ENCODE data around the gene LIPN. TPM values are rescaled to one million over a fixed set of nuclear protein-coding genes. Genes with fewer than 3 reads are reported as not detected.

LIPN gene
- total and polyA plus RNA-seq, 2 donors (not counting 3 experiments of a cell fraction or from before 2014, with no cell fraction given): not detected

GRCh38 chr10:88764110-88764509 lies 4.3 kb downstream of the LIPN start:
- Histone ChIP-seq H2AFZ (ENCODE audit: low read depth, low read length) (no peak overlapping the region), H3K4me2 (ENCODE audit: insufficient read depth, low read length) (no peak overlapping the region), H3K36me3 (ENCODE audit: control insufficient read depth in 2 of 2, extremely low read depth in 1 of 2, insufficient read depth in 2 of 2, low read length in 2 of 2) (no peaks in the 10 kb centered on the region), H4K20me1 (replicated peaks; ENCODE audit: control insufficient read depth, extremely low read depth, insufficient read depth, low read length) (no peaks in the 10 kb centered on the region), H3K4me3 (replicated peaks in 1 of 3; ENCODE audit: insufficient read depth in 1 of 3, low read depth in 1 of 3, low read length in 3 of 3) (no peak overlapping the region), H3K27ac (ENCODE audit: insufficient read depth, low read depth, low read length) (no peak overlapping the region), H3K79me2 (ENCODE audit: control insufficient read depth, insufficient read depth, low read length) (no peaks in the 10 kb centered on the region), H3K27me3 (ENCODE audit: control insufficient read depth in 2 of 2, insufficient read depth in 2 of 2, low read length in 2 of 2) (no peaks in the 10 kb centered on the region), H3K9me1 (replicated peaks; ENCODE audit: control insufficient read depth, extremely low read depth, insufficient read depth, low read length) (no peaks in the 10 kb centered on the region), H3K9ac (replicated peaks; ENCODE audit: extremely low read depth, insufficient read depth, low read length) (no peak overlapping the region), H3K4me1 (ENCODE audit: control insufficient read depth, extremely low read depth, insufficient read depth, low read length) (no peaks in the 10 kb centered on the region), H3K9me3 (replicated peaks; ENCODE audit: control insufficient read depth, insufficient read depth, low read length) (no peaks in the 10 kb centered on the region)
- dilution Hi-C loops (cut with MboI; ENCODE audit: extremely low pct_ligation_motif_present, low sequenced_read_pairs): no loop called here
- ChIA-PET POLR2A (no interaction called here), CTCF (interaction anchor here (1.2 to 1.7 kb wide), 5 partner anchors 12 to 199 kb away, joined by 3 to 7 read pairs (median 3); no protein-coding TSS in a partner anchor)
- intact Hi-C loops (cut with micrococcal nuclease): no loop called here
- no peak for FAIRE-seq
- no peak for DNase-seq (ENCODE audit: low read depth, low spot score)
- BruUV-seq (replicated peaks): no TSS peak
- TF ChIP-seq EZH2 (IDR thresholded peaks at IDR 0.05; ENCODE audit: borderline replicate concordance, low read depth, low read length, severe bottlenecking): no peak
- TF ChIP-seq MYC (IDR thresholded peaks at IDR 0.05; ENCODE audit: low read depth, low read length): no peak
- no peak for TF ChIP-seq FOS (IDR thresholded peaks at IDR 0.05; ENCODE audit: borderline replicate concordance, insufficient read depth, low read length)
- no peak for TF ChIP-seq JUN (IDR thresholded peaks at IDR 0.05; ENCODE audit: borderline replicate concordance, insufficient read depth, insufficient read length, low read depth)
- no peak for TF ChIP-seq POLR2AphosphoS5 (IDR thresholded peaks at IDR 0.05; ENCODE audit: insufficient read depth, low read depth, low read length)
- TF ChIP-seq GATA2 (IDR thresholded peaks at IDR 0.05; ENCODE audit: insufficient read depth, insufficient read length, low read depth, low read length): no peak
- no peak for TF ChIP-seq POLR2A (IDR thresholded peaks at IDR 0.05; ENCODE audit: low read depth, low read length)
- no peak for TF ChIP-seq CTCF (IDR thresholded peaks at IDR 0.05; ENCODE audit: extremely low read depth in 1 of 2, insufficient read depth in 1 of 2, low read depth in 1 of 2, low read length in 2 of 2)
- no peak for TF ChIP-seq MAX (IDR thresholded peaks at IDR 0.05; ENCODE audit: insufficient read depth, insufficient read length)

Measured in endothelial cell of umbilical vein (primary cell).